ENCODE data around the gene ASB18.
A peak's percentile ranks its signal among the peaks of the same experiment; 100 is the strongest.

Gene ASB18

DNA sequence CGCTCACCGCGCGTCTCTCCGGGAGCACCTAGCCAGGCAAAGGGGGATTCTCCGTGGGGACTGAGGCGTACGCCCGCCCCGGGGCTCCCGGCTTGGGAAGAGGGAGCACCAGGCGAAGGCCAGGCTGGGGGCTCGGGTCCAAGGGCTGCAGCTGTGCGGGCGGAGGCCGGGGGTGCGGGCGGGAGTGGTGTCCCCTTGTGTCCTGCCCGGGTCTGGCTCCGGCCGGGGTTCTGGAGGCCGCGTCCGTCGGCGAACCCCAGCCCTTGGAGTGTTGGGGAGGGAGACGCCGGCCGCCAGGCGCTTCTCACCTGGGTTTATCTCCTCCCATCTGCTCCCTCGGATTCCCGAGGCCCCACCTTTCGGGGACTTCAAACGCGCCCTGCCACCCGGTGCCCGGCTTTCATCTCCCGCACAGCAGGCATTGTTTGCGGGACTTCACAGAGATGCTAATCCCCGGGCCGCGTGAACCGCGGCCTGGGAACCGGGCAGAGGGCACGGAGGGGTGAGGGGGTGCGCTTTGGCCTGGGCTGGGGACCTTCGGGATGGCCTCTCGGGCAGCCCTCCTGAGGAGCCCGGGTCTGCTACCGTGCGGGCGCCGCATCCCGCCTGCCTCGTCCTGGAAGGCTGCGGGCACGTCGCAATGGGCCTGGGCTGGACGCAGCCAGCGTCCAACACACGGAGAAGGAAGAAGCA, 91.0 kb downstream of the ASB18 start:
- no peak for DNase-seq

DNA sequence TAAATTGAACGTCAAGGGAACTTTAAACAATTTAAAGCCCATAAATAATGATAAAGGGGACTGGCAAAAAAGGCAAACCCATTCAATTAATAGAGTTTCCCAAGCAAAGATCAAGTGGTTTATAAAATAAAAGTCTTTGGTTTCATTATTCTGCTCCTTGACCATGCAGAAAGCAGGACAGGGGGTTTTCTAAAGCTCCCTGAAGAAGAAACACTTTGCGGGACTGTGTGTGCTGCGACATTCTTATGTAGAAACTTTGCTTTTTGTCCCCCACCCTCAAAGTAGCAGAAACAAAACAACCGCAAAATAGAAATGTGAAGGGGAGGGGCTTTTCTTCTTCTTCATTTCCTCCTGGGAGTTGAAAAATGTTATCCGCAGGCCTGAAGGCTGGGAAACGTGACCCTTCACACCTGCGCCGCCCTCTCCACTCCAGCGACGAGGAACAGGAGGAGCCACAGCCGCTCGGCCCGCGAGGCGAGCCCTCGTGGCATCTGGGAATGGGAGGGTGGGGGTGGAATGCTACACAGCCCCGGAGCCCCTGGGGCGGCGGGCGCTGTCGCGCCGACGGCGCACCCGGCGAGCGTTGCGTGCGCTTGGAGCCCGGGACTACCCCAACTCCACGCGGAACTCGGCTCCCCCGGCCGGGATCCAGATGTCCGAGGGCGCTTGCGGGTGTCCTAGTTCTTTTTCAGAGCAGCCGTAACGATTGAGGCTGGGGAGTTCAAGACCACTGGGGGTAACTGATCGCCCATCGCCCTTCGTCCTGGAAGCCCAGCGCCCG, 91.8 kb downstream of the ASB18 start:
- no peak for DNase-seq

DNA sequence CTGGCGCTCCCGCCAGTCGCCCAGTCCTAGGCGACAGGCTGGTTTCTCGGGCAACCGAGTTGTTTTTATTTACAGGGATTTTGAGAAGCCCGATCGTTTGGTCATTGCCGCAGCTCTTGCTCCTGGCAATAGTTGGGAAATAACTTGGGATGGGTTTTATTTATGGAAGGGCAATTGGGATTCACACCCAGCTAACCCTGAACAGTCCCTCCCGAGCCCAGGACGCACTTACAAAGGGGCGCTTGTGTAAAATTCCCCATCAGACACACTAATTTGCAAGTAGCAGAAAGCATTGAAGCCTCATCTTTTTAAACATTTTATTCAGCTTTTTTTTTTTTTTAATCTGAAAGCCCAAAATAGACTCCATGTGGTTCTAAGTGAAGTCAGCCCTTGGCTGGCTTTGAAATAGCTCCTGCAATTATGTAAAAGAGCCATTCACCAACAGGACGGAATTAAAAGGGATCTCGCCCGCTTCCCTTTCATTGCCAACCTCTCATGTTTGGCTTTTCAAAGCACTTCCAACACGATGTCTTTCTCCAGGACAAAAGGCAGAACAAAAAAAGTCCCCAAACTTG, 92.4 kb downstream of the ASB18 start:
- no peak for DNase-seq

DNA sequence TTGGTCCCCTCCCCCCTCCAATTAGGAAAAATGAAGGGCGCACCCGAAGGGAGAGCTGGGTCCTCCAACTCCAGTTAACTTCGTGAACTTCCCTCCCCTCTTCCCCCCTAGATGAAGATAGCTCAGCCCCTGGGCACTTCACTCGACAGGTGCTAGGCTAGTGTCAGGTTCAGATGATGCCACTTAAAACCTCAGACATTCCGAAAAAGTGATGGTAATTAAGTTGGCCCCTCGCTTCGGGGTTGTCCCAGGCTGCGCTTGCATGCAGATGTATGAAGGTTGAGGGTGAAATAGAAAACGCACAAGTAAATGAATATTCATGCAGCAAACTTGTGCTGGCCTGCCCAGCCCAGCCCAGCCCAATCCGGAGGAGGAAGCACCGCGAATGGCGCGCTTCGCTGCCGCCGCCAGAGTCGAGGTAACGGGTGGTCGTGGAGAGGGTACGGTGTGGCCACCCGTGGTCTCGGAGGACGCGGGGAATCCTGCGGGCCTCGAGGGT, 93.0 kb downstream of the ASB18 start:
- DNase-seq, result no peak

DNA sequence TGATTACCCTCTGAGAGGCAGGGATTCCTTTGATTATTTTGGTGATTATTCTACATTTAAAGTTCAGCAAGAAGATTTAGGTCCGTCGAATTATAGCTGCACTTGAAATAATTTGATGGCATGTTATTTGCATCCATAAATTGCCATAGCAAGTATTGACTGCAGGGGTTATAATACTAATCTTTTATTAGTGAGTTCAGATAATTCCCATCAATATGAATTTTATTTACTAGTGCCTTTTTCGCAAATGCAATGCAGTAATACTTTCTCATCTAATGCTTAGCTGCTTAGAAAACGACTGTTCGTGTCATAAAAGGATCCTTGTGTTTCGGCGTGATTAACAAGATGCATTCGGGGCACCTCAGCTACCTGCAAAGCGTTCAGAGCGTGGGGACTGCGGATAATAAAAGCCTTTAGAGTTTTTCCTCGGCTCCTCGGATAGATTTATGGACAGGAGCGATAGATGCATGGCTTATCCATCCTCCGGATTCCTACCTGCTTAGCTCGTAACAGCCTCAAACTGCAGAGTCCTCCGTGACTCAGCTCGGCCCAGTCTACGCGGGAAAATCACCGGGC, 93.5 kb downstream of the ASB18 start:
- DNase-seq, result no peak

DNA sequence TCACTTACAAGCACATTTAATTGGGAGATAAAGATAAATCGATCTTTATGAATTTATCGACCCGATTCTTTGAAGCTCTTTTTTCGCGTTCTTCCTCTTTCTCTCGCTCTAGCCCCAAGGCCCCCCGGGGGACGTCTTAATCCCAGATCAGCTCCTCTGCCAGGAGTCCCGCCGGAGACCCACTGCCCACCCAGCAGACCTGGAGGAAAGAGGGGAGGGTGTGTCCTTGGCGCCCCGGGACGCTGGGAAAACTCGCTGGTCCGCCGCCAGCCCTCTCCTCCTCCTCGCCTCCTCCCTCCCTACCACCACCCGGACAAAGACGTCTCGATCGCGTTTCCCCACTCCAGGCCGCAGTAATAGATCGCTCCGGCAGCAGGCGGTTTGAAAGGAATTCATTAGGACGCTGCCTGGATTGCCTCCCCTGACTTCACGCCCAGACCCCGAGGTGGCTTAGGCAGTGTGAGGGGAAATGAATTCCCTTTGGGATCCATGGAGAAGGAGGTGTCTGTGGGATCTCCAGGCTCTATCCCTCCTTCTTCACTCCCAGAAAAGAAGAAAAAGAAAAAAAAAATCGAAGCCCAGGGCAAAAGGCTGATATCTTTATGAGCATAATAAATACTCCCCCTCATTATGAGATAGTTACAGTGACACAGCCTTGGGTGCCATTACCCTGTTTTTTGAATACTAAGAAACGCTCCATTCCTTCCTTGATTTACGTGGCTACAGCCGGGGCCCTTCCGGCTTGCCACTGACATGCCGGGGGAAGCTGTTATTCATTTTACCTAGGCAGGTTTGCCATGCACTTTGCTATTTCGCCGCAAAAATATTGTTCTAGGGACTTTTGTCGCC, 94.2 kb downstream of the ASB18 start:
- DNase-seq, result no peak

DNA sequence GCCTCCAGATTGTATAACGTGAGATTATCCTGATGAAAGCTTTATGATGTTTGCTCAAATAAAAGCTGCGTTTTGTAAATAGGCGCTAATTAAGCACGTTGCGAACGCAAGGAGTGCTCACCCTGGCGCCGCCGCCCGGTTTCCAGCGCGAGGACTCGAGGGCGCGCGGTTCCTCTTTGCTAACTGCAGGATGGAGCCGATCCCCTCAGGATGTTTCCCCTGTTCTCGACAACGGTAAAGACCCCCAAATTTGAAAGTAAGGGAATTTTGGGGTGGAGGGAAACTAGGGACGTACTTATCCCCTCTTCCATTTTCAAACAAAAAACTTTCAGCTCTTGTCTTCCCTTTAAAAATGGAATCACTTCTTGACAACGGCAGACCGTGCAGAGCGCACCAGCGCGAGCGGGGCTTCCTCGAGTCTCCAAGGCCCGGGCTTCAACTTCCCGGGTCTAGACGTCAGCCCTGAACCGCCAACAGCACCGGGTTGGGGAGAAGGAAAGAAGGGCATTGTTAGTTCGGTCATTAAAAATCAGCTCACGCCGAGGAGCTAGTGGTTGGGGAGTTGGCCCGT, 95.0 kb downstream of the ASB18 start:
- DNase-seq, result no peak

DNA sequence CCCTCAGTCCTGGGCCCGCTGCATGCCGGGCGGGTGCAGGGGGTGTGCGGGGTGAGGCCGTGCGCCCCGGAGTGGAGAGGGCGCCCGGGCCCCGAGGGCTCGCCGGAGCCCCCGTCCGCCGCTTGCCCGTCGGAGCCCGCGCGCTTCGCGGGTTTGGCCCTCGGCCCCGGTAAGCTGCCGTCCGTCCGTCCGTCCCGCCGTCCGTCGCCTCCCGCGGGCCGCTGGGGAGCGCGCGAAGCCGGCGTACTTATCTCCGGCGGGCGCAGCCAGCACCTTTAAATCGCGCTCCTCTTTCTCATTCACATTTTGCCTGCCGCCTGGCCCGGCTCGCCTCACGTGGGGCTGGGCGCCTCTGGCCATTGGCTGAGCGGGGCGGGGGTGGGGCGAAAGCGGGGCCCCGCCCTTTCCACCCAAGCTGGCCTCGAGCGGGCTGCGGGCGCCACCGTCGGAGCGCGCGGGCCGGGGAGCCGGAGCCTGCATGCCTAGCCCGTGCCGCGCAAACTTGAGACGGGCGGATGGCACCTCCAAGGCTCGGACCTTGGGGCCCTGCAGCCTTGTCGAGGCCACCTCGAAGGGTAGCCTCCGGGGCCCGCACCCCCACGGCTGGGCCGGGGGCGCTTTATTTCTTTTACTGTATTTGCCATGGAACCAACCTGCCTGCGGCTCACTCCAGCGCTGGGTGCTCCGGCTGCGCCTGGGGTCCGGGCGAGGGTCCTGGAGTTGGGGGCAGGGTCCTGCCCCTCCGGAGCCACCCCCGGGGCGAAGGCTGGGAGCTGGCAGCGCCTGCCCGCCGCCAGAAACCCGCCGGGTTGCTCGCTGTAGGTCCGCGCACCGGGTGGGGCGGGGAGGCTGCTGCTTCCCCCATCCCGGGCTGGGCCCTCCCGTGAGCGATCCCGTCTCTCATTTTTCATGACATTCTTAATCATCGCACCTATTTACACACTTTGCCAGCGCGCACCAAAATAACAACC, 95.8 kb downstream of the ASB18 start, which contains the start of gene GBX2:
Gene GBX2 (minus strand): TSS at position 277 of the 971 bp plus-strand sequence. CDS start 415 bp downstream, outside the sequence.
- peak; percentile 58 for DNase-seq

DNA sequence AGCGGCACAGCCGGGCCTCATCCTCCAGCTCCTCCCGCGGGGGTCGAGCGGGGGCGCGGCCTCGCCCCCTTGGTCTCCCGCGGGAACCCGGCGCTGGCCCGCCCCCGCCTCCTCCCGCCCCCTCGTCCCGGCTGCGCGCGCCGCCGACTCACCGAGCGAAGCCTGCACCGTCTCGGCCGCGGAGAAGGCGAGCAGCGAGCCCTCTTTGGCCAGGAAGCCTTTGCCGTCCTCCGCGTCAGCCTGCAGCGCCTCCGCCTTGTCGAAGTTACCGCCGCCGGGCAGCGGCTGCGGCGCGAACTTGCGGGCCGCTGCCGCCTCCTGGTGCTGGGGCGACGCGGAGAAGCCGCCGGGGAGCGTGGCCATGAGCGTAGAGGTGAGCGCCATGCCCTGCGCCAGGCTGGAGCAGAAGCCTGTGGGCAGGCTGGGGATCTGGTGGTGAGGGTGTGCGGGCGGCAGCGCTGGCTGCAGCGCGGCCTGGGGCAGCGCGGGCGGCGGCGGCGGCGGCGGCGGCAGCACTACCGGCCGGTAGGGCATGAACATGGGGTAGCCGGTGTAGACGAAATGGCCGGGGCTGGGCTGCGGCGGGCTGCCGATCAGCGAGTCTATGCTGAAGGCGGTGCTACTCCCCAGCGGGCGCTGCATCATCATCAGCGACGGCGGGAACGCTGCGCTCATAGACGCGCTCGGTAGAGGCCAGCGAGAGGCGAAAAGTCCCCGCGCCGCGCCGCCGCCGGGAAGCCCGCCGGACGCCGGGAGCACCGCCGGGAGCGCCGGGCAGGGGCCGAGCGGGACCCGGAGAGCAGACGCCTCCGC, 96.7 kb downstream of the ASB18 start:
- no peak for DNase-seq

DNA sequence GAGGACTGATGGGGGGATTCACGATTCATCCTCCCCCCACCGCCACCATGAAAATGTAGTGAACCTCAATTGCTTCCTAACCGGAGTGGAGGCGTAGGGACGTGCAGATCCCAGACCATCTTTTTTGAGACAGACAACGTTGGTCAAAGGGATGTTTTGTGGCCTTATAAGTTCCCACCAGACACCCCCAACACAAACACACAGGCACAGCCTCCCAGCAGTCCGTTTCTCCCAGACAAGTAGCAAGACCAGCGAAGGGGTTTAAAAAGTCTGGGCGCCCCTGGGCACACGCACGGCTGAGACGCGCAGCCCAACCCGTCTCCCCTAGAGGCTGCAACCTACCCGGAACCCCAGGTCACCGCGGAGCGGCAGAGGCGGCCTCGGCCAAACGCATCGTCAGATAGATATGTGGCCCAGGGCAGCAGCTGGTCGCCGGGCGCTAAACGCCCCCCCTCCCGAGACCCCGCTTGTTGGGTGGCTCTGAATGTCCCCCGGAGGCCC, 97.4 kb downstream of the ASB18 start:
- DNase-seq, result no peak

DNA sequence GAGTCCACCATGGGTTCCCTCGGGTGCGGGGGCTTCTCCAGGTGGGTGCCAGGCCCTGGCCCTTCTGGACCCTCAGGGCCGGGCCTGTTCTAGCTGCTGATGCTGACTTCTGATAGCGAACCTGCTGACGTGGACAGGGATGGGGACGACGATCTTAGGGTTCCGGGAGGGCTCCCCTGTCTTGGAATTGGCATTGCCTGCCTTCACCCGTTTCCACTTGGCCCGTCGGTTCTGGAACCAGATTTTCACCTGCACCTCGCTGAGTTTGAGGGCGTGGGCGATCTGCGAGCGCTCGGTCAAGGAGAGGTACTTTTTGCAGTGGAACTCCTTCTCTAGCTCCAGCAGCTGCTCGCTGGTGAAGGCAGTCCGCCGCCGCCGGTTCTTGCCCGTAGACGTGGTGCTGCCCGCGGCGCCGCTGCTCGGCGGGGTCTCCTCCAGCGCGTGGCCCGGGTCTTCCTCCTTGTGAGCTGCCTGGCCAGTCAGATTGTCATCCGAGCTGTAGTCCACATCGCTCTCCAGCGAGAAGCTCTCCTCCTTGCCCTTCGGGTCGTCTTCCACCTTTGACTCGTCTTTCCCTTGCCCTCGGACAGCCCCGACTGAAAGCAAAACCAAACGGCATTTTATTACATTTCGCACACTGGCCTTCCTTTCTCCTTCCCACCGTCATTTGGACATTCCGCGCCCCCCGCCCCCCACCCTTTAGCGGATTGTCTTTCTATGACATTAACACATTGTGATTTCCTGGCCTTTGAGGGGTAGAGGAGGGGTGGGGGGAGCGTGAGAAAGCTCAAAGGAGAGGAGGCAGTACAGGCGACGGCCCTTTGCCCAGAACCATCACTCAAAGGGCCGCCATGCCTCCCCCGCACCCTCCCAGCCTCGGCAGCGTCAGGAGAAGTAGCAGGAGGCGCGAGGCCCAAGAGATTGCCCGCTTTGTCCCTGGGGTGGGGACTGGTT, 98.1 kb downstream of the ASB18 start:
- no peak for DNase-seq

DNA sequence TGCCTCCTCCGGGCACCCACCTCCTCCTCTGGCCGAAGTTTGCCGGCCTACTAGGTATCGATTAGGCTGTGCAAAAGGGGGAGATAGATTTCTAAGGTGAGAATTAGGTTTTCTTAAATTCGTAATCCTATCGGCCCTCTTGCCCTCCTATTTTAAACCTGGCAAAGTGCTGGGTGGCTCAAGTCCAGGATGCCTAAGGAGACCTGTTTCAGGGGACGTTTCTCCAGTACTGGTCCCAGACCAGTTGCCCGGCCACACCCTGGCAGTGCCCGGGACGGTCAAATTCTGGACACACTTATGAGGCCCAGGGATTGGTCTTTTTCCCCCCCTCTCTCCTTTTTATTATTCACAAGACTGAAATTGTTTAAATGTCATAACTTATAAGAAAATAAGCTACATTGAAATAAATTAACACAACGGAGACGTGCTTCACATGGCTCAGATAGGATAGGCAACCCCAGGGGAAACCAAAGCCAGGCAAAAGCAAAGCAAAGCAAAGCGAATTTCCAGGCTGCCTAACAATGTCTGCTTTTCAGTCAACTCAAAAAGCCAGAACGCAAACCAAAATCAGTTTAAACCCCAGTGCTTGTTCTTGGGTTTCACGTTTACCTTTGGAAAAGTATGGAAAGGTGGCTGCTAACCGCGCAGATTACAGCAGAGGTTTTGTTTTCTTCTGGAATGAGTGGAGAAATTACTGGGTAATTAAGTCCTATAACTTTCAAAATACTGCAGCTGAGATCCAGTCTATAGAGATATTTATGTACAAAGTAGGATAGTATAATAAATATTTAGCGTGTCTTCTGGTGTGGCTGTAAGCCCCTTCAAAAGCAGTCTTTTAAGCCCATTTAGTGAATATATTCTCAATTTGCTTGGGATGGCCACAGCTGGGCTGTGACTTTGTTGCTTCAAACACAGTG, 99.0 kb downstream of the ASB18 start:
- no peak for DNase-seq

DNA sequence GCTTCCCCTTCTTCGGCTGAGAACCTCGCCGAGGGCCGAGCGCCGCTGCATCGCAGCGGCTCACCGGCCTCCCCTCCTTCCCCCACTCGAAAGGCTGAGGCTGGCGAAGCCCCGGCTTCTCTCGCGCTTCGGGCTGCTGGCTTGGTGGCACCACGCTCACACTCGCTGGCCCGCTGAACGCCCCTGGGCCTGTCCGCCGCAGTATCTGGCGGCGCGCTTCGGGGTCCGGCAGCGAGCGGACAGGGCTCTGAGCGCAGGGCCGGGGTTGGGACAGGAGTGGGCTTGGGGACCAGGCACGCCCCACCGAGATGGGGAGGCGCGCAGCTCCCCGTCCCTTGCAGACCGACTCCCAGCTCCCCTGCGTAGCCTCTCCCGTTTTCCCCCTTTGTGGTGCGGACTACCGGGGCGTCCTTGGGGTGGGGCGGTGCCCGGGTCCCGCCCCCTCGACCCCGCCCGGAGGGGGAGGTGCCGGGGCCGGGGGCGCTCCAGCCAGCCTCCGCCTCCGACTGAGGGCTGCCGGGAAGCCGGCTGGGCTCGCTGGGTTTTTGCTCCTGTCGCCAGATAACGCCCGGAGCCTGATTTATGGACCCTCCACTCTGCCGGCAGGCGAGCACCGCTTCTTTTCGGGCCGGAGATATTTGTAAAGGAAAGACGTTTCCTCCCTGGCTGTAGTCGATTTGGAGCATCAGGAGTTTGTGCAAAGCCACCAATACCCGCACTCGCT, 99.8 kb downstream of the ASB18 start:
- DNase-seq, result no peak

DNA sequence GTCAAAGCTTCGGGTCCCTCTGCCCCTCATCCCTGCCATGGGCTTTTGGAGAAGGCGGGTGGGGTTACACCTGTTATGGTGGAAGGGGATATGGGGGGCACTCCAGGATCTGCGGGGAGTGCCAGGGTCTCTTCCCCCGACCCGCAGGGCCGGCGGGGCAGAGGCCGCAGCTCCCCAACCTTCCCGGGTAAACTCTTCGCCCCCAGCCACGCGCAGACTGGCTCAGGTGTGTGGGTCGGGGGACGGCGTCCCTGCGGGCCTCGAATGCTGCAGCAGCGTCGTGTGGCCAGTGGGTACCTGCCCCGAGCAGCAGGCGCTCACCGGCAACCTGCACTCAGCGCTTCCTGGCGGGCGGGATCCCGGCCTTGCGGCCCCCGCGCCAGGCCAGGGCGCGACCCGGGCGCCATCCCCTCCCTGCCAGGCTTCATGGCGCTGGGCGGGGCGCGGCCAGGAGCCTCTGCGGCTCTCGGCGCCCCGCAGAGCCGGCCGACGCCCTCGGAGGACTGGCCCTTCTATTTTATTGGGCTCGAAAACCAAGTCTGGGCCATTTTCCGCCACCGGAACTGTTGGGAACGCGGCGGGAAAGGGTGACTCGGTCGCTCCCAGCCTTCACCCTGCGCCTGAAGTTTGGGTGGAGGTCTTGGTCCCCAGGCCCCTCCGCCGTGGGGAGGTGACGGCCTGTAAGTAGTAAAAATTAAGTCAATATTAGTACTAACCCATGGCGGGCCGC, 100.6 kb downstream of the ASB18 start:
- DNase-seq, result no peak

DNA sequence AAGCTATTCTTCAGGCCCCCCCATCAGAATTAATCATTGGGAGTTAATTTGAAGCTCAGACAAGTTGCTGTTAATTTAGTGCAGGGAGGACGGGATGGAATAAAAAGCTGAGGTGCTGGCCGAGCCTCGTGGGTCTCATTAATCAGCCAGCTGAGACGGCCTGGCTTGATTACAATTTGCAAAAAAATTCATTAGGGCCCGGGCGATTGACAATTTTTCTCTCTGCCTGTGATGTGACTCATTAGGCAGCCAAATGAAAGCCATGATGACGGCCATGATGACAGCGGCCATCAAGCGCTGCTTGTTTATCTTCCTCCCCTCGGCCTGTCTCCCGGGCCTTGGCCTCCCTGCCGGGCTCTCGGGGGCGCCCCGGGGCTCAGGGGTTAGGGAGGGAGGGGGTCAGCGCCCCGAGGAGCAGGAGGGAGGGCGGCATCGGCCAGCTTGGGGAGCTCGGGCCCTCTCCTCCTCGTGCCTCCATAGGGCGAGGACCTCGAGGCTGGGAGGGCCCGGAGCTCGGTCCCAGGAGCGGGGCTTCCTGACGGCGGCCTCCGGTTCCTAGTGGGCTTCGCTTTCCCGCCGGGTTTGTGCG, 101.2 kb downstream of the ASB18 start:
- DNase-seq, result no peak
